Right forelimb (tissue), 1 donor: ENCODE measurements around the gene MAL.

Experiments used
- DNase-seq: peaks from one replicate; pipeline ENCODE4 v3.0.0-alpha.2; 2018

The MAL gene

DNA sequence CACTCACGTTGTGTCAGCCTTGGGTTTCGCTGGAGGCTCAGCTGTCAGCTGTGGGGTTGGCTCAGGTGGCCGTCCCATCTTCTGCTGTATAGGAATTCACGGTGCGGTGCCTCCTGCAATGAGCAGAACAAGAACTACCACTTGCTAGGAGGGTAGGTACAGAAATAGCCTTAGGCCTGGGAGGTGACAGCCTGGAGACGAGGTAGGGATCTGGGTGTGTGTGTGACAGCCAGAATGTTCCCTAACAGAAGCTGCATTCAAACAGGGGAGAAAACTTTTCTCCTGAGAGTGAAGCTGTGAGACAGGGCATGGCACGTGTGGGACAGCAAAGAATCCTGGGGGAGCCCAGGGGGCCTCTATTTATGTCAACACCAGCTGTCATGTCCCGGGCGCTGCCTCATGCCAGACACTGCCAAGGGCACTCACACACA lies 8.4 kb upstream of the MAL start:
- DNase-seq, result no peak

GRCh38 chr2:95017836-95018235 lies 7.7 kb upstream of the MAL start:
- DNase-seq, result no peak

GRCh38 chr2:95018301-95018700 lies 7.2 kb upstream of the MAL start:
- DNase-seq, result no peak

DNA sequence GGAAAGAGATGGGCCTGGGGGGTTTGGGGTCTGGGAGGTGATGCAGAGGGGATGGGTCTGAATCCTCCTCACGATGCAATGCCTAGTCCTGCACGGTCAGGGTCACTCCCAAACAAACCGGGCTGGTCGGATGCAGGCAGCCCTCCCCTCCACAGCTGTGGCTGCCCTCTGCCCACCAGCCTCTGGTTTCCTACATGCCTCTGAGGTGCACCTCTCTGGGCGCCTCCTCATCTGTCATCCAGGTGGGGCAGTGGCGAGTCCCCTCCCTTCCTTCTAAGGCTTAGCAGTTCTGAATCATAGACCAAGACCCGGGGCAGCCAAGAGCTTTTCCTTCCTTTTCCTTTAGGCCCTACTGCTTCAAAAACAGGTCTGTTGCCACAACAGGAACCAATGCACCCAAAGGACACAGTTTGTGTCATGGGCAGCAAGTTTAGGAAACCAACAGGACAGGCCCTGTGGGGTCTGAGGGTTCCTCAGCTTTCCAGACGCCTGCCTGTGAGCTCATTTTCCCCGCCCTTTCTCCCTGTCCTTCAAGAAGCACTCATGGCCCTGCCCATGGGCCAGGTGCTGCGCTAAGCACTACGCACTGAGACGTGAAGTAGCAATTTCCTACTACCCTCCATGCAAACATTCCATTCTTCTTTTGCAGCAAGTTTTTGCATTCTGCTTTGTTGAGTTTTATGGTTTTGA lies 6.5 kb upstream of the MAL start:
- no peak for DNase-seq

DNA sequence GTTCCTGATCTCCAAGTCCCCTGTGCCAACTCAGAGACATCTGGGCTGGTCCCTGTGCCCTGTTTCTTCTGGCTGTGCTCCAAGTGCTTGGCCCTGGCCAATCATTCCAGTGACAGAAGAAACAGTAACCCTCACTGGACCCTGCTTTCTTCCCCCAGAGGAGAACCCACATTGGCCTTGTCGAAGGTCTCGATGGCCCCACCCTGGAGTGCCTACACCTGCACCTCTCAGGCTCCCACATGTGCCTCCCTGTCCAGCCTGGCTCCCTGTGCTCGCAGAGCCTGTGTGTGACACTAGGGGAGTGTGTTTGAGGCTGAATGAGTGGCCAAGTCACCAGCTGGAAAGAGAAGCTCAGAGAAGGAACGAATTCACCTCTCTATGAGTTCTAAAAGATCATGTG lies 5.9 kb upstream of the MAL start:
- no peak for DNase-seq

- DNase-seq, result no peak
These were observed 5.1 kb upstream of the MAL start for GRCh38 chr2:95020275-95021022.

DNA sequence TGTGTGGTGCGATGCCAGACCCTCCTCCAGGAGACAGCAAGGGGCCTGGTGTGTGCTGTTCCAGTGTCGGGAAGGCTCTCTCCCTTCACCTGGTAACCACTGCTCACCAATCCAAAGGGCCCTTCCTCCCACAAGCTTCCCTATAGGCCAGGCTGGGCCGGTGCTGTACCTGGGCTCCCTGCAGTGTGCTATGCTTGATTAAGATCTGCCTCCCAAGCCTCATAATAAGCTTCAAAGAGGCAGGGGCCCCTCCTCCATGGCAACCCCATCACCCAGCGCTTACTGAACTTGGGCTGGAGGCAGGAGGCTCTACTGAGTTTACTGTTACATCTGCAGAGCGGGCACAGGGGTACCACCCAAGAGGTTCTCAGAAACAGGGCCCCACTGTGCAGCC lies 4.5 kb upstream of the MAL start:
- no peak for DNase-seq

DNA sequence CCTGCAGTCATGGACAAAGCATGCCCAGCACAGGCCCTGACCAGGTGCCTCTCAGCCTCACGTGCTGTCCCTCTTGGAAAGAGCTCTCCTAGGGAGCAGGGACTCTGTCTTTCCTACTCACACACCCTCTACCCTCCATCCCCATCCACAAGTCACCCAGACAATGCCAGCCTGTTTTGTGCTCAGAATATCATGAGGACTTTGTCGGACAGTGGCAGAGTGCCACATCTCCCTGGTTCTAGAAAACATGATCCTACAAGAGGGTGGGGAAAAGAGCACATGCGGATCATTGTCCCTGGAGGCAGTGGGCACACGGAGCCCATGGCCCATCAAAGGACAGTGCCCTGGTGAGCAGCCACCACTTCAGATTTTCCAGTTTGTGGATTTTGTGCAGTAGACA lies 3.7 kb upstream of the MAL start:
- DNase-seq, result no peak

- DNase-seq, result peak; percentile 74
These were observed 2.9 kb upstream of the MAL start for GRCh38 chr2:95022309-95023221.

- no peak for DNase-seq
These were observed 2.3 kb upstream of the MAL start for GRCh38 chr2:95023222-95023597.

GRCh38 chr2:95024371-95024770 lies 1.1 kb upstream of the MAL start:
- no peak for DNase-seq

DNA sequence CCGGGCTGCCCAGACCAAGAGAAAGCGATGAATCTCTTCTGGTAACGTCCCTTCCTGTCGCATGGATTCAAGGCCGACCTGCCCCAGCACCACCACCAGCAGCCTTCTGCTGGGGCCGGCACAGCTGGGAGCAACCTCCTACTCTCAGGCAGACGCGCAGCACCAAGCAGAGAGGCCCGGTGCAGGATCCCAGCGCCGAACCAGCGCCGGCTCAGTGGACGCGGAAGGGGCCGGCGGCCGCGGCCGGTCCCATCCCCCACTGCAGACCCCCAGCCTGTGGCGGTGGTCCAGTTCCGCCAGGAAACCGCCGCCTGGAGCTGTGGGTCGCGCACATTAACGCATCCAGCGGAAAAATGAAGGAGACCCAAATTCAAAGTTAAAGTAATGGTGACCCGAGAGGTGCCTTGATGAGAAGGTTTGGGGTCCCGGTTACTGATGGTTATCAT lies 525 bp upstream of the MAL start:
- DNase-seq, result no peak

DNA sequence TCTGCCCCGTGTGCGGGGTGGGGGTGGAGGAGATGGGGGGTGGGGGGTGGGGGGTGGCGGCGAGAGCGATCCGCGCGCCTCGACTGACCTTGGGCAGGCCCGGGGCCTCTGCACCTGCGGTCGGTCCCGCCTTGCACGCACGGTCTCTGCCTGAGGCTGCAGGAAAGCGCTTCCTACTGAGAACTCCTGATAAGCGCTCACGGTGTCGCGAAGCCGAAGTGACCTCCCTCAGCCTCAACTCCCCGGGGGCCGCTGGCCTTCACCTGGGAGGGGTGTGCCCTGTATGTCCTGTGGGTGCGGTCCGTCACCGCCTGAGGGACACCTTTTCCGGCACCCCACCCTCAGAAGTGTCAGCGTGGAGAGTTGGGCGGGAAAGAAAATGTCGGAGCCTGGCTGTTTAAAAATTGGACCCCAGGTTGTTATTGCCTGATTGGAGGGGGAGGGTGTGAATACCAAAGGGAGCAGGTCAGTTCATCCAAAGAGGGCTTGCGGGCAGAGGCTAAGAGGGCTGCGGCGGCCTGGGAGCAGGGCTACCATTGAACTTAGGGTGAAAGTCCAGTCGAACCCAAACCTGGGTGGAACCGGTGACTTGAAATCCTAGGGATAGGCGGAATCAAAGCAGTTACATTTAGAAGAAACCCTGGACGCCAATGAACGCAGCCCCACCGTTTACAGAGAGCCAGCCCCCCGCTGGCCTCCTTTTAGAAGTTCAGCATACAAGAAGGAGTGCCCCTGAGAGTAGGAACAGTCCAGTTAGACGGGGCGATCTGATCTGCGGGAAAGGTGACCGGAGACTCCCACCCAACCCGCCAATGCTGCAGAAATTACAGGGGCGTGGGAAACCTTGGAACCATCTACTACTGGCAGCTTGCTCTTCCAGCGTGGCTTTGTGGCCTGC lies 1.2 kb downstream of the MAL start:
- DNase-seq, result no peak

DNA sequence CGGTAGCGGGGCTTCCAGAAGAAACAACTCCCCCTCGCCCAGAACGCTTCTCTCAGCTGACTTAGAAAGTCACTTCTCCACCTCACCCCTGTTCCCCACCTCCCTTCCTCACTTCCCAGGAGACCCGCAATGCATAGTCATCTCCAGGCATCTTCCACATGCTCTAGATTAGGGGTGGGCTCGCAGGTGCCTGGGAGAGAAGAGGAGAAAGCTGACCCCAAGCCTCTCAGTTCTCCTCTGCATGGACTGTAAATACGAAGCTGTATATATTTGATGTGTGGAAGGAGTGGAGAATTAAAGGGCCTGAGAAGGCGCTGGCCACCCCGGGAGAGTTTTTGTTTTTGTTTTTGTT lies 1.8 kb downstream of the MAL start:
- DNase-seq, result no peak

GRCh38 chr2:95029898-95030341 lies 4.4 kb downstream of the MAL start:
- no peak for DNase-seq

DNA sequence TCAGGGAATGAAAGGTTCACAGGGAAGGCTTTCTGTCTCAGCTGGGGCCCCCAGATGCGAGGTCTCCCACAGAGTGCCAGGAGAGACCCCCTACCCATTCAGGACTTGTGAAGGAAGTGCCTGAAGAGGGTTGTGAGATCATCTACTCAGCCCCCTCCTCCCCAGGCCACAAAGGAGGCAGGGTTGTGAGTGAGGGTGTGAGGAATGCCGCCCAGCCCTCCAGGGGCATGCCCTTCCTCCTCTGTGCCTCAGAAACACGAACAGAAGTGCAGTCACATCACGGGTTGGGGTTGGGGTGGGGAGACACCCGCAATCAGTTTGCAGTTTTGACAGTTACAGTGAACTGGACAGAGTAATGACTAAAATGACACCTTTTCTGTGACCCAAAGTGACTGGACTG lies 5.0 kb downstream of the MAL start:
- DNase-seq, result no peak

GRCh38 chr2:95031076-95031725 lies 5.7 kb downstream of the MAL start:
- no peak for DNase-seq

DNA sequence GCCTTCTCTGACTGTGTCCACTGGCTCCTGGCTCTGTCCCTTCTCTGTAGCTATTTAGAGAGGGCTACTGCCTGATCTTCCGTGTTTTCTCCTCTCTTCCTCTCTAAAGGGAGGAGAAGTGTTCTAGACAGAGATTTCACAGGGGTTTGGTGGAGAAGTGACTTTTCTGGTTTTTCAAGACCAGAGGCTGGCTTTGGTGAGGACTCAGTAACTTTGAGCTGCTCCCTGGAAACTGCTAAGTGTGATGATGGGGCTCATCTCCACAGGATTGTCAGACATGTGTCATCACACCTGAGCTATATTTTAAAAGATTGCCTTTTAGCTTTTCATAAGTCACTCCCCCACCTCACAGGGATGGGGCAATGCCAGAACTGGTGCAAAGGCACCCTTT lies 6.2 kb downstream of the MAL start:
- no peak for DNase-seq

DNA sequence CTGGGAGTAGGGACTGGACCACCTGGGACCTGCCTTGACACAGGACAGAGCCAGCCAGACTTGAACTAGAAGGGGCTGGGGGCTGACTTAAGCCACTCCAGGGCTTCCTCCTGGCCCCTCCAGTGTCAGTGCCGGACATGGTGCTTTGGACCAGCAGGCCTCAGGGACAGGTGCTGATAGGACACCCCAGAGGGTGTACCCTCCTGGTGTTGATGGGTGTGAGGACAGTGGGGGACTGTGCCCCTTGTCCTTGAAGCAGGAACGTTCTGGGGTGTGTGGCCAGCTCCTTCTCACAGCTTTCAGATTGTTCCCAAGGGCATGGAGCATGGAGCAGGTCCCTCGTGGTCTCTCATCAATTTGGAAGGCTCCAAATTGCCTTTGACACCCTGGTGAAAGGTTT lies 6.8 kb downstream of the MAL start:
- DNase-seq, result no peak

DNA sequence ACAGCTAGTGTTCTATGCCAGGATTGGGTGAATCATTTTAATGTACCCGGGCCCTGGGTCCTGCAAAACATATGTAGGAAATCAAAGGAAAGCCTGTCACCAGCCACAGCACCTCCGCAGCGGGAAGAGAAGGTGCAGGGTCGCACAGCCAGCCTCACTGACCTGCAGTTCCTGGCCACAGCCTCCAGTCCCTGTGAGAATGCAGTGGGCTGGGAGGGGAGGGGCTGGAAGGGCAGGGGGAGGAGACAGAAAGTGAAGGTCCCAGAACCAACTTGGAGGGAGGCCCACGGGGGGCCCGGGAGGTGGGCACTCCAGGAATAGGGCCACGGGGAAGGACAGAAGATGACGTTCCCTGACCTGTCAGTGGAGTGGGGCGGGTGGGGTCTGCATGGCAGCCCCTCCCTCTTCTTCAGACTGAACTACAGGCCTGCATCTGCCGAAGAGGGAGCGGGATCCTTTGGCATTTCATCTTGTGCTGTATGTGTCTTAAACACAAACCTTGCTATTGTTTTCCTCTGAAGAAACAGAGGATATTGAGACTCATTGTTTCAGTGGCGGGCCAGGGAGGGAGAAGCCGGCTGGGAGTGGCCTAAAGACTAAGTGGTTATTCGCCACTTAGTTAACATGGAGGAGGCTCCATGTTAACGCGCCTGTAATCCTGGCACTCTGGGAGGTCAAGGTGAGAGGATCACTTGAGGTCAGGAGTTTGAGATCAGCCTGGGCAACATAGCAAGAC lies 7.5 kb downstream of the MAL start:
- DNase-seq, result no peak

DNA sequence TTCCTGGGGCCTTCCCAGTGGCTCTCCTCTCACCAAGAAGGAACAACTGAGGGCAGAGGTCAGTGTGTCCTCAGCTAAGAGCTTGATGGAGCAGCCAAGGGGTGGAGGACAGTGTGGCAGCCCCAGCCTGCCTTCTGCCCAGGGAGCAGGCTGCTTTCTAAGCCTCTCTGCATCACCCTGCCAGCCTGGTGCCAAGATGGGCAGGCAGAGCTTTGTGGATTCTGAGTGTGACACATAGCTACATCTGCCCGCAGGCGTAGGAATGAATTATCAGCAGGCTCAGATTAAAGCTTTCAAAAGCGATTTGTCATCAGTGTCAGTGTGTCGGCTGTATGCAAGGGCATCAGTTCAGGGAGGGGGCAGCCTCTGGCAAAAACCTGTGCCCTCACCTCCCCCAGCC lies 8.7 kb downstream of the MAL start:
- DNase-seq, result no peak
